Coronary artery (tissue), 2 donors: ENCODE results near the gene SLC25A21.

Experiments used
- DNase-seq: peaks from one replicate; pipeline ENCODE4 v3.0.0-alpha.2; 2017; ENCODE audit warnings: low spot score
- H3K27ac ChIP-seq, 2 donors: fragments of 200-600 bp; sonication (generic); one replicate each; pipeline ENCODE4 v1.5.1; 2016 to 2019
- H3K4me3 ChIP-seq: fragments of 200-600 bp; sonication (generic); 2 replicates; pipeline ENCODE4 v1.5.1; 2016; ENCODE audit warnings: mild to moderate bottlenecking, moderate library complexity
- CTCF ChIP-seq: fragments of 200-600 bp; sonication (generic); IDR thresholded peaks from one replicate; pipeline ENCODE4 v1.5.1; 2019; ENCODE audit warnings: antibody characterized with exemption

Gene SLC25A21

GRCh38 chr14:37140176-37140575 is 32.2 kb downstream of the SLC25A21 start:
- no peak for TF ChIP-seq CTCF

GRCh38 chr14:37139710-37140109 is 32.7 kb downstream of the SLC25A21 start:
- no peak for DNase-seq
- Histone ChIP-seq H3K4me3 (no peak overlapping the region), H3K27ac (no peak overlapping the region)
- no peak for TF ChIP-seq CTCF

More at GRCh38 chr14:37140176-37140575, 32.2 kb downstream of the SLC25A21 start:
- no peak for DNase-seq
- Histone ChIP-seq H3K4me3 (no peak overlapping the region), H3K27ac (no peak overlapping the region)

GRCh38 chr14:37138898-37139297 is 33.5 kb downstream of the SLC25A21 start:
- Histone ChIP-seq H3K4me3 (no peak overlapping the region), H3K27ac (no peak overlapping the region)
- DNase-seq, result no peak
- no peak for TF ChIP-seq CTCF

- DNase-seq, result no peak
- Histone ChIP-seq H3K27ac (no peak overlapping the region), H3K4me3 (no peak overlapping the region)
- no peak for TF ChIP-seq CTCF
These were observed 39.0 kb downstream of the SLC25A21 start for GRCh38 chr14:37133284-37133913.

- H3K27ac ChIP-seq, result no peak overlapping the region
- TF ChIP-seq CTCF, result no peak
- H3K4me3 ChIP-seq, result no peak overlapping the region
- no peak for DNase-seq
These were observed 41.2 kb downstream of the SLC25A21 start for GRCh38 chr14:37131205-37131604.

GRCh38 chr14:37129047-37129446 is 43.4 kb downstream of the SLC25A21 start:
- Histone ChIP-seq H3K4me3 (no peak overlapping the region), H3K27ac (no peak overlapping the region)
- no peak for TF ChIP-seq CTCF
- DNase-seq, result no peak

GRCh38 chr14:37124614-37125013 is 47.8 kb downstream of the SLC25A21 start:
- no peak for DNase-seq
- no peak for TF ChIP-seq CTCF
- no peak overlapping the region for H3K27ac ChIP-seq
- H3K4me3 ChIP-seq, result no peak overlapping the region
